Mesendoderm (in vitro differentiated cells): ENCODE results near the gene SLC46A3.
A peak's percentile ranks its signal among the peaks of the same experiment; 100 is the strongest.

Experiments
- DNase-seq: peaks from one replicate; pipeline ENCODE4 v3.0.0; 2013
- H2AK5ac ChIP-seq: 2 replicates; pipeline ENCODE4 v1.6.1; 2013; ENCODE audit warnings: low read length, inconsistent platforms
- H2BK120ac ChIP-seq: 2 replicates; pipeline ENCODE4 v1.6.1; 2013; ENCODE audit warnings: low read depth, mild to moderate bottlenecking, low read length, moderate library complexity, mixed read lengths
- H2BK15ac ChIP-seq: replicated peaks from 2 replicates; pipeline ENCODE4 v1.6.1; 2013; ENCODE audit warnings: low read depth, mild to moderate bottlenecking, moderate library complexity
- H2BK5ac ChIP-seq: 2 replicates; pipeline ENCODE4 v1.6.1; 2013; ENCODE audit warnings: low read length, inconsistent platforms
- H3K18ac ChIP-seq: 2 replicates; pipeline ENCODE4 v1.6.1; 2013; ENCODE audit warnings: mild to moderate bottlenecking, low read length, mixed read lengths
- H3K23ac ChIP-seq: one replicate; pipeline ENCODE4 v1.6.1; 2013; ENCODE audit warnings: low read length
- H3K27ac ChIP-seq: 2 replicates; pipeline ENCODE4 v1.5.1; 2013; ENCODE audit warnings: low read depth, mild to moderate bottlenecking, inconsistent platforms, low read length, moderate library complexity
- H3K27me3 ChIP-seq: 2 replicates; pipeline ENCODE4 v1.6.1; 2013; ENCODE audit warnings: low read length, control low read depth, mild to moderate bottlenecking, inconsistent platforms; ENCODE audit not compliant: insufficient read depth, poor library complexity
- H3K36me3 ChIP-seq: 2 replicates; pipeline ENCODE4 v1.6.1; 2013; ENCODE audit warnings: low read length, inconsistent platforms; ENCODE audit not compliant: control insufficient read depth, insufficient read depth
- H3K4ac ChIP-seq: one replicate; pipeline ENCODE4 v1.6.1; 2013; ENCODE audit warnings: low read depth, mild to moderate bottlenecking, low read length, moderate library complexity
- H3K4me1 ChIP-seq: 2 replicates; pipeline ENCODE4 v1.6.1; 2013; ENCODE audit warnings: low read depth, low read length, inconsistent platforms; ENCODE audit not compliant: control insufficient read depth
- H3K4me2 ChIP-seq: 2 replicates; pipeline ENCODE4 v1.6.1; 2013; ENCODE audit warnings: low read length
- H3K4me3 ChIP-seq: 2 replicates; pipeline ENCODE4 v1.5.1; 2013; ENCODE audit warnings: mild to moderate bottlenecking, low read length
- H3K56ac ChIP-seq: one replicate; pipeline ENCODE4 v1.6.1; 2013; ENCODE audit warnings: low read length
- H3K79me1 ChIP-seq: 2 replicates; pipeline ENCODE4 v1.6.1; 2013; ENCODE audit warnings: low read length, inconsistent platforms
- H3K79me2 ChIP-seq: 2 replicates; pipeline ENCODE4 v1.6.1; 2013; ENCODE audit warnings: mild to moderate bottlenecking, low read length; ENCODE audit not compliant: control insufficient read depth, insufficient read depth
- H3K9ac ChIP-seq: 2 replicates; pipeline ENCODE4 v1.6.1; 2013; ENCODE audit warnings: low read length, inconsistent platforms
- H4K5ac ChIP-seq: one replicate; pipeline ENCODE4 v1.6.1; 2013; ENCODE audit warnings: low read length
- H4K8ac ChIP-seq: one replicate; pipeline ENCODE4 v1.6.1; 2013; ENCODE audit warnings: low read depth, mild to moderate bottlenecking, control low read depth, low read length, moderate library complexity
- WGBS: extraction: QIAGEN DNeasy Blood & Tissue Kit; methylation state at CpG from one replicate; pipeline ENCODE4 v1.1.7; 2013; ENCODE audit warnings: low lambda C conversion rate, missing lambda C conversion rate; ENCODE audit not compliant: insufficient coverage; ENCODE audit errors: extremely low coverage; 5-methylcytosine and 5-hydroxymethylcytosine counted together

SLC46A3 gene

DNA sequence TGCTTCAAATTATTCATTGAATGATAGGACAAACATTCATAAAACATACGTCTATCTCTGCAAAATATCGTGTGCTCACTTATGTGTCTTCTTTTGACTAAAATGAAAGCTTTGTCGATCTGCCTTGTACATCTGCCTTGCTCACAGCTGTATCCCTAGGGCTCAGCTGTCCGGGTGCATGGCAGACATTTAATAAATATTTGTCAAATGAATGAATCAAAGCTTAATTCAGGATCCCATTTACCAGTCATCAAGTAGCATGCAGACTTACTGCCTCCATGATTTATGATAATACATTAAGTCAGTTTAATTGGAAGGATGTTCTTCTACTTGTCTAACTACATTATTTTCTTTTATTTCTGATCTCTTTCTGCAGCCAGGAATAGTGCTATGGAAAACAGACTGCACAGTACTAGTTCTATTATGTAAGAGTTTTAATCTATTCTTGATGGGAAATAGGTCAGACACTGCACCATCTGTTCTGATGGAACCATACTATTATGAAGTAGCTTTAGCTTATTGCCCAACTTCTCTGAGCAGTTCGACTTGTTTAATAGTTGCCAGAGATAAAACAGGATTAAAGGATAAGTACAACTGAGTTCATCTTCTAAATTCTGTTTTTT is 13.2 kb downstream of the SLC46A3 start:
- DNase-seq, result no peak
- Histone ChIP-seq H4K5ac (no peak overlapping the region), H4K8ac (no peak overlapping the region), H3K23ac (no peak overlapping the region), H2BK15ac (no peak overlapping the region), H3K4ac (no peak overlapping the region), H2BK5ac (no peak overlapping the region), H3K79me2 (no peaks in the 10 kb centered on the region), H3K27me3 (no peaks in the 10 kb centered on the region), H3K36me3 (no peaks in the 10 kb centered on the region), H3K56ac (no peak overlapping the region), H3K4me3 (no peak overlapping the region), H3K9ac (no peak overlapping the region), H3K4me2 (no peak overlapping the region), H3K18ac (no peak overlapping the region), H3K27ac (no peak overlapping the region), H3K79me1 (no peaks in the 10 kb centered on the region), H2BK120ac (no peak overlapping the region), H3K4me1 (peaks cover 11% of the 10 kb centered on the region), H2AK5ac (no peak overlapping the region)
- WGBS, result no CpG with 5 or more reads among the region's 5 CpGs

DNA sequence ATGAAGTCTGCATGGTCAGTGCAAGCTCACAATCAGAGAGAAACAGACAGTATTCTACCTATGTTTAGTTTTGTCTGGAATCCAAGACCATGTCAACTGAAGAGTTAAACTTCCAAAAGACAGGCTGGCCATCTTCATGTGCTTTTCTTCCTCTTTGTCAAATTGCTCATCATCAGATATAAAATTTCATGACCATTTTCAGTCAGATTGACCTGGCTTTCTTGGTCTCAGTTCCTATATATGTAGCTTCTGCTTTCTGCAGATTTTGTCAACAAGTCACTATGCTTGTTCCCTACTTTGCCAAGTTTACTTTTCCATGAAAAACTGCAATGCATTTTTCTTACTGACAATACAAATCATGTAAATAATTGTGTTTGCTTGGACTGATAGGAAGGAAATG is 13.9 kb downstream of the SLC46A3 start:
- H3K4me1 ChIP-seq, result peaks cover 11% of the 10 kb centered on the region
- H3K27ac ChIP-seq, result peak overlapping the region; percentile 32
- H3K79me2 ChIP-seq, result no peaks in the 10 kb centered on the region
- H3K9ac ChIP-seq, result no peak overlapping the region
- no peak overlapping the region for H3K18ac ChIP-seq
- H3K36me3 ChIP-seq, result no peaks in the 10 kb centered on the region
- H4K5ac ChIP-seq, result no peak overlapping the region
- DNase-seq, result no peak
- H4K8ac ChIP-seq, result no peak overlapping the region
- H2BK15ac ChIP-seq, result no peak overlapping the region
- H3K27me3 ChIP-seq, result no peaks in the 10 kb centered on the region
- H3K56ac ChIP-seq, result peak overlapping the region; percentile 1
- H3K4me2 ChIP-seq, result no peak overlapping the region
- no peaks in the 10 kb centered on the region for H3K79me1 ChIP-seq
- H3K4me3 ChIP-seq, result no peak overlapping the region
- no peak overlapping the region for H3K23ac ChIP-seq
- H2BK120ac ChIP-seq, result no peak overlapping the region
- H2BK5ac ChIP-seq, result peak overlapping the region; percentile 5
- H3K4ac ChIP-seq, result no peak overlapping the region
- H2AK5ac ChIP-seq, result no peak overlapping the region

DNA sequence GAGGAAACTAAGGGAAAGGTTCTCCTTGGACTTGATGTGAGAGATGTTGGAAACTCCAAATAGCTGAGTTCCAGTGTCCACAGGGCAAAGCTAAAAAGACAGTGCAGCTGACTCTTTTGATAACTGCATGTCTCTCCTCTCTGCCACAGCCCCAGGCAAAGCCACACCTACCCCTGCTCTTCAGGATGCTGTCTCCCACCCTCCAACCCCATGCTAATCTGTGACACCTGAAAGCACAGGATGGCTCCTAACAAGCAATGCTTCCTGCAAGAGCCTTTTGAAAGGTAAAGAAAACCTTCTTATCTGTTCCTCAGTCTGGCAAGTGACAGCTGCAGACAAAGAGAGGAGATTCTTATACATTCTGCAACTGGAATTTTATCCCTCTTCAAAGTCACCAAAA is 14.5 kb downstream of the SLC46A3 start:
- peak; percentile 78 for DNase-seq

DNA sequence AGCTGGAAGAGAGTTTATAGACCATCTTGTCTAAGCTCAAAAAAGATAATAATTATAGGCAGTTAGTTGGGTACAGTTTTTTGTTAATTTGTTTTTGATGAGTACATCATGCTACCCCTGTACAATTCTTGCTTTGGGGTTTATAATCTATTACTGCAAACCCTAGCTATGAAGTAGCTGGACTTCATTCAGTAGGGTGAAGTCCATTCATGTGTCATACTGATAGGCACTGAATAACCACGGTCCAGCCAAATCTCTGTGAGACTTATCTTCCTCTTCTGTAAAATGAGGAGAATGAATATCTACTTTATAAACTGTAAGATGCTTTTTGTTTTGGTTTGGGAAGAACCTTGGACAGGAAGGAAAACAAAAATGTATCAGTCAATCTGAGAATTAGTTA is 19.5 kb downstream of the SLC46A3 start:
- H3K4me3 ChIP-seq, result no peak overlapping the region
- no peak overlapping the region for H3K18ac ChIP-seq
- H3K36me3 ChIP-seq, result no peaks in the 10 kb centered on the region
- no peaks in the 10 kb centered on the region for H3K79me1 ChIP-seq
- H3K23ac ChIP-seq, result no peak overlapping the region
- H3K79me2 ChIP-seq, result no peaks in the 10 kb centered on the region
- no peak overlapping the region for H2AK5ac ChIP-seq
- no peak overlapping the region for H3K4ac ChIP-seq
- DNase-seq, result no peak
- no peak overlapping the region for H3K56ac ChIP-seq
- no peak overlapping the region for H3K27ac ChIP-seq
- no peak overlapping the region for H2BK120ac ChIP-seq
- no peak overlapping the region for H4K8ac ChIP-seq
- no peak overlapping the region for H2BK15ac ChIP-seq
- H2BK5ac ChIP-seq, result no peak overlapping the region
- peaks cover 4% of the 10 kb centered on the region for H3K4me1 ChIP-seq
- H4K5ac ChIP-seq, result no peak overlapping the region
- no peak overlapping the region for H3K9ac ChIP-seq
- H3K27me3 ChIP-seq, result no peaks in the 10 kb centered on the region
- no peak overlapping the region for H3K4me2 ChIP-seq
- no CpG with 5 or more reads among the region's 1 CpG for WGBS

More for the DNA sequence above, 14.5 kb downstream of the SLC46A3 start:
- H4K8ac ChIP-seq, result no peak overlapping the region
- H3K79me1 ChIP-seq, result no peaks in the 10 kb centered on the region
- no peak overlapping the region for H3K18ac ChIP-seq
- H2BK120ac ChIP-seq, result no peak overlapping the region
- no peaks in the 10 kb centered on the region for H3K79me2 ChIP-seq
- peak overlapping the region; percentile 86 for H2BK5ac ChIP-seq
- peak overlapping the region; percentile 20 for H3K9ac ChIP-seq
- no peak overlapping the region for H2AK5ac ChIP-seq
- no peak overlapping the region for H3K4me2 ChIP-seq
- no peak overlapping the region for H3K23ac ChIP-seq
- H2BK15ac ChIP-seq, result no peak overlapping the region
- H3K36me3 ChIP-seq, result no peaks in the 10 kb centered on the region
- H3K4ac ChIP-seq, result no peak overlapping the region
- no peak overlapping the region for H3K4me3 ChIP-seq
- H3K27ac ChIP-seq, result peak overlapping the region; percentile 16
- peak overlapping the region; percentile 48 for H4K5ac ChIP-seq
- peaks cover 11% of the 10 kb centered on the region for H3K4me1 ChIP-seq
- no peaks in the 10 kb centered on the region for H3K27me3 ChIP-seq
- H3K56ac ChIP-seq, result peak overlapping the region; percentile 72

DNA sequence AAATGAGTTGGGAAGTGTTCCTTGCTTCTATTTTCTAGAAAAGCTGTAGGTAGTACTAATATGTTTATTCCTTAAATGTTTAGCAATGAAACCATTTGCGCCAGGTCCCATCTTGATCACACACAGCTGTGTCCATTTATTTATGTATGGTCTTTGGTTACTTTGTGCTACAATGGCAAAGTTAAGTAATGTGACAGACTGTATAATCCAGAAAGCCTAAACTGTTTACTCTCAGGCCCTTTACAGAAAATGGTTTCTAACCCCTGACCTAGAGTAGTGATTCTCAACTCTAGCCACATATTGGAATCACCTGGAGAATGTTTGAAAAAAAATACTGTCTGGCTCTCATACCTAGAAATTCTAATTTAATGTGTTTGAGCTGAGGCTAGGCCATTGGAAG is 21.3 kb downstream of the SLC46A3 start:
- Histone ChIP-seq H3K79me1 (no peaks in the 10 kb centered on the region), H3K27me3 (no peaks in the 10 kb centered on the region), H3K9ac (no peak overlapping the region), H2BK15ac (no peak overlapping the region), H3K56ac (no peak overlapping the region), H3K4me2 (no peak overlapping the region), H3K27ac (no peak overlapping the region), H2BK5ac (no peak overlapping the region), H3K4me3 (no peak overlapping the region), H3K79me2 (no peaks in the 10 kb centered on the region), H3K4ac (no peak overlapping the region), H2BK120ac (no peak overlapping the region), H4K5ac (no peak overlapping the region), H3K4me1 (peaks cover 2% of the 10 kb centered on the region), H3K23ac (no peak overlapping the region), H4K8ac (no peak overlapping the region), H3K36me3 (no peaks in the 10 kb centered on the region), H2AK5ac (no peak overlapping the region), H3K18ac (no peak overlapping the region)
- no CpG with 5 or more reads among the region's 1 CpG for WGBS
- DNase-seq, result no peak
